HG02852 (cell line): ENCODE results near the gene PARP6.
A peak's percentile ranks its signal among the peaks of the same experiment; 100 is the strongest.

ENCODE experiments used
- ATAC-seq: cut with Tn5 transposase; IDR thresholded peaks from one replicate; pipeline ENCODE4 v1.9.1; 2021; ENCODE audit warnings: mild to moderate bottlenecking, moderate library complexity; ENCODE audit not compliant: unreplicated experiment

Gene PARP6

DNA sequence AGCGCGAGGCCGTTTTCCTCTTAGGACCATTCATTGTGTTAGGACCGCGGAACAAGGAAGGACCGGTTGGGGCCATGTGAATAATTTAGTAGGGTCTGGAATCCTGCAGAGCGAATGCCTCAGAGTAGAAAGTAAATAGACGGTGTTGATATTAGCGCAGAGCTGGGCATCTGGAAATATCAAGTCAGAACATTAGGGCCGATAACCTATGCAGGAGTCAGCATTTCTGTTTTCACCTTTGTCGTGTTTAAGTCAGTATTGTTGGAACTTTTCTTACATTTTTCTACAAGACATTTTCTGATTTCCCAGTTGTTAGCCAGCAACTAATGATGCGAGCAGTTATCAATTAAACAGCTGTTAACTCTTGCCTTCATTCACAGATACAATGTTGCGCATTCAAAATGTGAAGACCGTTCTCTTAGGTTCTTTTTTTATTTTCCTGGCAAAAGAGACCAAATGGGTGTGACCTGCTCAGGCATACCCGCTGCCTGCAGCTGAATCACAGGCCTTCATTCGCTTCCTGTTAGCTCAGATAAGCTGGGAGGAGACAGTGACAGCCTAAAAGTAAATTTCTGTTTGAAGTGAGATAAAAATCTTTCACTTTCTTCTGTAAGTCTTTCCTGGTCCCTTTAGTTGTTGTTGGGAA is 40.4 kb downstream of the PARP6 start:
- ATAC-seq, result no peak

DNA sequence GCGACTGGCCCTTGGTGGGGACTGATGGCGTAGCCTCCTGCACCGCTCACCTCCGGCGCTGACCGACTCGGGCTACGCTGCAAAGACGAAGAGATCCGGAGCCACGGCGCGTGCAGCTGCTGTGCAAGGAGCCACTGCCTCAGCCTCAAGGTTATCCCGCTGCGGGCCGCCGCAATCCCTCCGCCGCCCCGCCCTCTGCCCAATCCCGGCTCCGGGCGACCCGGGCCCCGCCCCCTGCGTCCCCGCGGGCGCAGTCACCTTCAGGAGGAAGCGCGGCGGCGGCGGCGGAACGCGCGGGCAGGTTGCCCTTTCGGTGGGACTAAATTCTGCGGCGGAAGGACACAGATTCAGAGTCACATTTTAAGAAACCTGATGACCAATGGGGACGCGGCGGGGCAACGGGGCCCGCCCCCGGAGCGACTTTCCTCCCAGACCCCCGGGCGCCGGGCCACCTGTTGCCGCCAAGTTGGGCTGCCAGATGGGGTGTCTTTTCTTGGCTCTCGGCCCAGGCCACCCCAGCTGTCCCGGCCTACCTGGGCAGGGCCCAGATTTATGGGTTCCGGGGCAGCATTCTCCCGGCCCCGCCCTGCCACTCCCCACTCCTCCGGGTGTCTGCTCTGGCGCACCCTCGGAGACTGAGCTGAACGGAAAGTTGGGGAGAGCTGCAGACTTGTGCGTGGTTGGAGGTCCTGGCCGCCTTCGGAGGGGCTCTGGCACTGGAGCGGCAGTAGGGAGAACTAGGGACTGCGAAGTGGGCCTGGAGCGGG is 41.1 kb downstream of the PARP6 start, which contains the start of gene PKM:
Gene PKM, minus strand, starts transcription at position 125 of the 767 bp plus-strand sequence. CDS start 12,093 bp downstream, outside the sequence.
- ATAC-seq, result peak; percentile 36

DNA sequence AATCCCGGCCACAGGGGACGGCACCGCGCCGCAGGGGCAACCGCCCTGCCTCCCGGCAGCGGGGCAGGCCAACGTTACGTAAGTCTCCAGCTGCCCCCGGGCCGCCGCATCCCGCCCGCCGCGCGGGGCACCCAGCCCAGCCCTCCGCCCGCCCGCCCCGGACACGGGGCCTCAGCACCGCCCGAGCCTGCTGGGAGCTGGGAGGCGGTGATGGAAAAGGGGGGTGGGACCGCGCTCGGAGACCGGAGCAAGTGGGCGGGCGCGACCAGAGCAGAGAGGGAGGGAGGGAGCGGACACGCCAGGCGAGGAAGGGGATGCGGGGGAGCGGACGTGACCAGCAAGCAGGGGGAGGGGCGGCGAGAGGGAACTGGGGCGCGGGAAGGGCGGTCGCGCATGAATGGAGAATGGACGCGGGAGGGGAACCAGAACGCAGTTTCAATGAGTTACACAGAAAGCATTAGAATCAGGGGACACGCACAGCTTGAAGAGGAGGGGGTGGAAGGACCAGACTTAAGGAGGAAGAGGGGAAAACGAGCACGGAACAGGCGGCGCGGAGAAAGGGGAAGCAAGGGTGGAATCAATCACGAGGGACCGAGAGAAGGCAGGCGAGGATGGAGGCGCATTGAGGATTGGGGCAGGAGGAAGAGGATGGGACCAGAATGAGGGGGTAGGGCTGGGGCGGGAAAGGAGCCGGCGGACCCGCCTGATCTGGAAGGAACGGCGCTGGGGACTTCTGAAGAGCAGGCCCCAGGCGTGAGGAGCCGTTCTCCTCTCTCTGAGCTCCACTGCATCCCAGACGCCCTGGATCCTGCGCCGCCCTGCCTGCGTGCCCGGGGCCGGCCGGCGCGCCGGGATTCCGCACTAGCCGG is 41.9 kb downstream of the PARP6 start:
- ATAC-seq, result peak; percentile 18

DNA sequence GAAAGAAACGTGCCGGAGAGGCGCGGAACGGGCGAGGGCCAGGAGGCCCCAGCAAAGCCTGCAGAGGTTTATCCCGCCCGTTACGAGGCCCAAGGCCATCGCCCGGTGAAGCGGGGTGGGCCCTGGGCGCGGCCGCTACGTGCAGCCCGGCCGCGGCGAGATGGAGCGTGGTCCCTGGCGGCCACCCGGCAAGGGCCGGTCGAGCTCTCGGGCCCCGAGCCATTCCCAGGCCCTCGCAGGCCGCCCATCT is 42.5 kb downstream of the PARP6 start:
- no peak for ATAC-seq

DNA sequence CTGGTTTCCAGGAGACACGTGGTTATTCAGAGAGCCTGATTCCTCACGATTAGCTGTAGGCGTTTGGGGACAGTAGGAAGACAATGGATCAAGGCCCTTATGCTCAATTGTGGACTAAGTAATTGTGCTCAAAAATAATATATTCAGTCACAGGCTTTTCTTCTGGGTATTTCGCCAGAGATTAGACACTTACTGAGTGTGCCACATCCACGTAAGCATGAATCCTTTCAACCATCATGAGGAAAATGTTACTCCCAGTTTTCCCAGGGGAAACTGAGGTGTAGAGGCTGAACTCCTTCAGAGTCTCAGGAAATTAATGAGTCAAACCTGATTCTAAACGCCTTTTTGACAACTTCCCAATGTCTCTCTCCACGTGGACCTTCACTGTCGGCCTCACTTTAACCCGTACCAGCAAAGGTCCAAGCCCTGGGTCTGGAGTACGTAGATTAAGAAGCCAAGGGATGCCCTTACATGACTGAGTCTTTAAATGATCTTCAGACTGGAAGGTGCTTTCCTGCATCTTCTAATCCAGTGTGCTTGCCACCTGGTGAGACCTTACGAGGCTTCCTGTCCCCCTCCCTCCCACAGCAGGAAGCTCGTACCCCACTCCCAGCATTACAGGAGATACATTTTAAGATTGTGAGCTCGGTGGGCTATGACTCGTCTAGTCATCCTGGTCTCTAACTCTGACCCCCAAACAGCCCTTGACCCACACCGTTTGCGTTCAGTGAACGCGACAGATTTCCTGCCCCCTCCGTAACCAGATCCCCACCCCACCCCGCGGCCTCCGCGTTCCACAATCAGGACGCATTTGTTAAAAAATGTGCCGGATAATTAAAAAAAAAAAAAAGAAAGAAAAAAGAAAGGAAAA is 43.0 kb downstream of the PARP6 start:
- no peak for ATAC-seq

DNA sequence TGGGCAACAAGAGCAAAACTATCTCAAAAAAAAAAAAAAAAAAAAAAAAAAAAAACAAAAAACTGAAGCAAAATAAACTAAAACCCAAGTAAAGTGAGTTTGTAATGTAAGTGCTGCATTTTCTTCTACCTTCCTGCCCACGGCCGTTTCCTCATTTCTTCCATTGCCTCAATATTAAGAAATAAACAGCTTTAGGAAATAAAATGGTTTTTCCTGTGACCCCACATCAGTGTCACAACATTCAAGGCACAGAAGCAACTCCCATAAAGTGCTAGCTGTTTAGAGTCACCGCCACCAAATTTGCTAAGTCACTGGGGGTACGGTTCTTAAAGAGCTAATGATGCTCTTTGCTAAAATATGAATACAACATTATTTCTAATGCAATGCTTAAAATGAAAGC is 44.6 kb downstream of the PARP6 start:
- ATAC-seq, result no peak

DNA sequence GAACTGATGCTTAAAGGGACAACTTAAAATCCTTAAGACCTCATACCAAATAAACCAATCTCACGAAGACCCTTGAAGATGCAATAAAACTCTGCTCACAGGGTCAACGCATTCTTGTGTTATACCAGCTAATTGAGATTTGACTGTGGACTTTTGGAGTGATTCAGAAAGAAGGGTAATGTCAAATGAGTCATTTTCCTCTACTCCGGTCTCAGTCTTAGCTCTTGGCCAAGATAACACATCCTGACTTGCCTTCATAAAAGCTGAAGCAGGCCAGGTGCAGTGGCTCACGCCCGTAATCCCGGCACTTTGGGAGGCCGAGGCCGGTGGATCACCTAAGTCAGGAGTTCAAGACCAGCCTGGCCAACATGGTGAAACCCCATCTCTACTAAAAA is 45.2 kb downstream of the PARP6 start:
- no peak for ATAC-seq

DNA sequence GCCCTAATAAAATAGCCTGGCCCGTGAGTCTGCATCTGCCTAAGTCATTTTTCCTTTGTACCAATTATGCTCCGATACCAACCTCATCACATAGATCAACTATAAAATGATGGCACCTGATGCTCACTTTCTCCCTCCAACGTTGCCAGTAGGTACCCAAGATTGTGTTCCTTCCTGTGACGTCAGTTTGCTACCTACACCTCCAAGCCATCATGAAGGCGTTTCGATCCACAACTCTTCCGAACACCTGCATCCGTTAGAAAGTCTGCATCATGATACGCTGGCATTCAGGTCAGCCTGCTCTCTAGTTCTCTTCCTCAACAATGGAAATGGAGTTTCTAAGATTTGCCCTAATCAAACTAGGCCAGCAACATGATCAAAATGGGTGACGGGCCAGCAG is 49.1 kb downstream of the PARP6 start:
- no peak for ATAC-seq

DNA sequence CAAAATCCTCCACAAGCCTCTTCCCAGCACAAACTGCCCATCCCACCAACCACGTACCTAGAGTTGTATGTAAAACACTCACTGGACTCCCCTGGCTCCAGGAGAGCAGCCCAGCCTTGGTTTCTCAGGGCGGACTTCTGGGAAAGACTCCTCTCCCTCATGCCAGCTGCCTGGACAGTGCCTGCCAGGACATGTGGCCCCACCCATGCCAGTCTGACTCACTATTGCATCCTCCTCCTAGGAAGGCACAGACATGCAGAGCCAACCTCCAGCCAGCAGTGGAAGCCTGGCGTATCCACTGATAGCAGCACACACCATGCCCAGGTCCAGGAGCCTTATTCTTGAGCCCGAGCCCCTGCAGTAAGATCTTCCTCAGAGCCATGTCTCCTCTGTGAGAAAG is 50.0 kb downstream of the PARP6 start:
- no peak for ATAC-seq

DNA sequence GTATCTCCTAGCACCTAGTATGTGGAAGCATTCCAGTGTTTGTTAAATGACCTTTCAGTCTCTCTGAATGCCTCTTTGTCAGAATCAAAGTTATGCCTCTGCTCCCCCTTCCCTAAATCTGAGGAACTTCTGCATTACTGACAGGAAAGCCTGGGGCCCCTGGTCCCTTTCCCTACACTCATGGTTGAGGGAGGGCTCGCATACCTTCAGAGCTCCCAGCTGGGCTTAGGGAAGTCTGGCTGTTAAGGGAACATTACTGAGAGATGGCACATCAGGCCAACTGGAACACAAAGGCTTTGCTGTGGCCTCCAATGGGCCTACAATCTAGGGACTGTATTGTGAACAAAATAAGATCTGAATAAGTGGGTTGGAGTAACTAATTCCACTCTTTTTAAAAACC is 51.7 kb downstream of the PARP6 start:
- no peak for ATAC-seq

DNA sequence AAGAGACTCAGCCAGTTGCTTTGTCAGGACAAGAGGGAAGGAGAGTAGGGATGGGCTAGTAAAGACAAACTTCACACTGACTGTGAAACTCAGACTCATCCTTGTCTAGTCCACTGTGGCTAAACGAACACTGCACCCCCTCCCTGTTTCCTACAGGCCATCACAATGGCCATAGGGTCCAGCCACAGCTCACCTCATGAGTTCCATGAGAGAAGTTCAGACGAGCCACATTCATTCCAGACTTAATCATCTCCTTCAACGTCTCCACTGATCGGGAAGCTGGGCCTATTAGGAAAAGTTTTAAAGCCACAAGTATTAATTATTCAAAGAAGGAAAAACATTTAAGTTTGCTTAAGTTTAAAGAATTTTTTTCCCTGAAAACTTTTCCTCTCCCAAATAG is 55.1 kb downstream of the PARP6 start:
- no peak for ATAC-seq

DNA sequence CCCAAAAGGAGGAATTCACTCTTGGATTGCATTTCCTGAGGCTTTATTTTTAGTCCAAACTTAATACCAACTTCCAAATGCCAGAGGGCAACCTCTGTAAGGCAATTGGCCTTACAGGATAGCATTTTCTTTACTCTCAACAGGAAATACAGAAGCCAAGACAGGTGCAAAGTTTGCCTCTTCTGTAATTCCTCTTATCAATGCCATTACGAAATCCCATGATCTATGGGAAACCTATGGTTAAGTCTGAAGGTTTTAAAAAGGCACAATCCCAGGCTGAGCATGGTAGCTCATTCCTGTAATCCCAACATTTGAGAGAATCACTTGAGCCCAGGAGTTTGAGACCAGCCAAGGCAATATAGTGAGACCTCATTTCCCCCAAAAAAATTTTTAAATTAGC is 56.3 kb downstream of the PARP6 start:
- ATAC-seq, result no peak

DNA sequence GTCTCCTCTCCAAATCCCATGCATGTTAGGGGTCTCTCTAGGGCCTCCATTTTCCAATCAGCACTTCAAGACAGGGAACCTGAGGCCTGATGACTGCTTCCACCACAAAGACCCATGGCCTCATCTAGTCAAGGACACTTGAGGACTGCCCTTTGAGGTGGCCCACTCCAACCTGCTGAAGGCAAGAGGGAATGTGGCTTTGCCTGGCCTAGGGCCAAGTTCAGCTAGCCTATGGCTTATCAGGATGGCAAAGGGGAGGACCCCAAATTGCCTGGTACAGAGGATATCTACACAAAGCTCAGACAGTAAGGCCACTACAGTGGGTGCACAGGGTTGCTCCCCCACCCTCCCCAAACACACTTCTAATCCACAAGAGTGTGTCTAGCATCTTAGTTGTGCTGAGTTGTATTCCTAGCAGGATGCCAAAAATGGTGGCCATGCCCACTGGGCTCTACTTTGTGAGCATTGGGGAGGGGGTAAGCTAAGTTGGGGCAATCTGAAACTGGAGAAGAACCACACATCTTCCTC is 64.7 kb downstream of the PARP6 start:
- ATAC-seq, result no peak

DNA sequence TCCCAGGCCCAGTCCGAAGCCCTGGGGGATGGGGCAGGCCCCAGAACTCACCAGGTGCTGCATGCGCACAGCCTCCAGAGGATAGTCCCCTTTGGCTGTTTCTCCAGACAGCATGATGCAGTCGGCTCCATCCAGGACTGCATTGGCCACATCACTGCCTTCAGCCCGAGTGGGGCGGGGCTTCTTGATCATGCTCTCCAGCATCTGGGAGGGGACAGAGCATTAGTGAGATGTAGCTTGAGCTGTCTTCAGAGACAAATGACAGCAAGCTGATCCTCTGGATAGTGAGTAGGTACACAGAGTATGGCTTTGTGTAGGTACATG is 65.7 kb downstream of the PARP6 start:
- ATAC-seq, result no peak

DNA sequence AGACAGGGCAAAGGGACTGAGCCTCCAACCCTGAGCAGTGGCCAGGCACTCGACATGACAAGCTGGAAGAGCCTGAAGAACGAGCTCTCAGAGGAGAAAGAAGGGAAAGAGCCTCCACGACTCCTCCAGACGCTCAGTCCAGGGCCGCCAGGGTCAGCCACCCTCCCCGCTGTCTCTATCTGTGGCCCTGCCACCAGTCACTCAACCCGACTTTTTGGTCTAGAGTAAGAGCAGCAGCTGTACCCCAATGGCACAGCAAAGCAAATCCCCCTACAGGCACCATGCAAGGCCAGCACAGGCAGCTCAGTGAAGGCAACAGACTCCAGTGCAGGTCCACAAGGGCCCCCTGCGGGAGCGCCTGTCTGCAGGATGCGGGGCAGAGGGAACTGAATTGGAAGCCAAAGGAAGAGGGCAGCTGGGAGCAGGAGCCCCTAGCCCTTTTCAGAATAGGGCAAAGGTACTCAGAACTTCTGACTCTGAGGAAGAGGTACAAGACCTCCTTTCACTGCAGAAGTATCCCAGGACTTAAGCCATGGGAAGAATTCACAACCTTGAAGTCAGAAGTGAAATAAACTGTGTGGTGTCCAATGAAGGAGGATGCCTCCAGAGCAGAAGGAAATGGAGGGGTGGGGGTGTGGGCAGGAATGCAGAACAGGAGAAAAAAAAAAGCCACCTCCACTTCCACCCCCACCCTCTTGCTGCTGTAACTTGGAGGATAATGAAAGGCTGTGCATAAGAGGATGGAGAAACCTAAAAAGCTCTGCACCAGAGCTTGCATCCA is 66.3 kb downstream of the PARP6 start:
- ATAC-seq, result no peak

DNA sequence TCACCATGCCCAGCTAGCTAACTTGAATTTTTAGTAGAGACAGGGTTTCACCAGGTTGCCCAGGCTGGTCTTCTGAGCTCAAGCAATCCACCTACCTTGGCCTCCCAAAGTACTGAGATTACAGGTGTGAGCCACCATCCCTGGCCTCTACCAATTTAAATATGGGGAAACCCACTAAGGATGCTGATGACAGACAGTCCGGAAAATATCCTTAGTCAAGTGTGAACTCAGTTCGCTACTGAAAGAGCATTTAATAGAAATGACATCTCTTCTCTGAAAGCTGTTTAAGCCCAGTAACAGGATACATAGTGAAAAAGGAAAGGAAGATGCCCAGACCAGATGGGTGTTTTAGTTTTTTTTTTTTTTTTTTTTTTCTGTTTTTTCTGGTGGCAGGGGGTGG is 67.1 kb downstream of the PARP6 start:
- ATAC-seq, result no peak

DNA sequence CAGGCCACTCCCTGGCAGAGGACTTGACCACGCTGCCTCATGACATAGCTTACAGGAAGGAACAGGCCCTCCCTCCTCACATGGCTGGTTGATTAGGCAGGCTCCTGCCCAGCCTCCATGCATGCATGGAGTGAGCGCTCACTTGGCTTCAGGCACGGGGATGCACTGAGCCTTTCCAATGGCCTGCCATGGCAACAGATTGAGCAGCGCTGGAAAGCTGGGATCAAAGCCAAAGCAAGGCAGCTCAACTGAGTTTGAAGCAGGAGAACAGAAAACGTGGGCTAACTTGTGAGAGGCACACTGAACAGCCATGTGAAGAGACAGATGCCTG is 68.9 kb downstream of the PARP6 start:
- ATAC-seq, result no peak

DNA sequence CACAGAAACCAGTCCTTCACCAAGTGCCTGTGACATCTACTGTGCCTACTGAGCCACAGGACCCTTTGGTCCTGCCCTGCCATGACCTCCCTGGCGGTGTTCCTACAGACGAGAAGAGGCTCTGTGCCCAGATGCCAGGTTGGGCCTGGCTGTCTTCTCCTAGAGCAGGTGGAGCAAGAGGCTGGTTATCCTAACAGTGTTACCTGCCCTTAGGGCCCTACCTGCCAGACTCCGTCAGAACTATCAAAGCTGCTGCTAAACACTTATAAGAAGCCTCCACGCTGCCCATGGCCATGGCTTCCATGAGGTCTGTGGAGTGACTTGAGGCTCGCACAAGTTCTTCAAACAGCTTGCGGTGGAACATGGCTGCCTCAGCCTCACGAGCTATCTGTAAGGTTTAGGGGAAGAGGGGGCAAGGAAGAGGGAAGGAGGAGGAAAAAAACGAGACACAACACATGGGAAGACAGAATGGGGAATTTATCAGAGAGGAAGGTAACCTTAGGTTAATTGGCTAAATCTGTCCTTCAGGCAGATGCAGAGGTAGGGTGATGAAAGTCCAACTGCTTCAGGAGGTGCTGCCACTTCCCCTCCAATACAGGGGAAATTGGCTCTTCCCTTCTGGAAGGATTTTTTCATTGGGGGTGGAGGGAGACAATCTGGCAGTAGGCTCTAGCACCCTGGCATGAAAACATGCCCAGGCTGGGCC is 69.4 kb downstream of the PARP6 start:
- ATAC-seq, result no peak

DNA sequence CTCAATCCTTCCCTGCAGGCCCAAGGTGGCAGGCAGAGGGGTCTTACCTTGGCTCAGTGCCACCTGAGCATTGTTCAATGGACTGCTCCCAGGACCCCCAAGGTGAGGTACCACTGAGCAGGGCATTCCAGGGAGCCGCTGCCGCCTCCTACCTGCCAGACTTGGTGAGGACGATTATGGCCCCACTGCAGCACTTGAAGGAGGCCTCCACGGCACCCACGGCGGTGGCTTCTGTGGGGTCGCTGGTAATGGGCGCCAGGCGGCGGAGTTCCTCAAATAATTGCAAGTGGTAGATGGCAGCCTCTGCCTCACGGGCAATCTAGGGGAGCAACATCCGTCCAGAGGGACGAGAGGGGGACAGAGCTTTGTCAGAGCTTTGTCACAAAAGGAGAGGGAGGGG is 70.1 kb downstream of the PARP6 start:
- ATAC-seq, result no peak
